ENCODE results near the gene CHKA. TPM values are rescaled to one million over a fixed set of nuclear protein-coding genes. Genes with fewer than 3 reads are reported as not detected.
A peak's percentile ranks its signal among the peaks of the same experiment; 100 is the strongest.

The CHKA gene
- total RNA-seq, 2 donors from 2014 or later, result 72.1 to 92.6 TPM

DNA sequence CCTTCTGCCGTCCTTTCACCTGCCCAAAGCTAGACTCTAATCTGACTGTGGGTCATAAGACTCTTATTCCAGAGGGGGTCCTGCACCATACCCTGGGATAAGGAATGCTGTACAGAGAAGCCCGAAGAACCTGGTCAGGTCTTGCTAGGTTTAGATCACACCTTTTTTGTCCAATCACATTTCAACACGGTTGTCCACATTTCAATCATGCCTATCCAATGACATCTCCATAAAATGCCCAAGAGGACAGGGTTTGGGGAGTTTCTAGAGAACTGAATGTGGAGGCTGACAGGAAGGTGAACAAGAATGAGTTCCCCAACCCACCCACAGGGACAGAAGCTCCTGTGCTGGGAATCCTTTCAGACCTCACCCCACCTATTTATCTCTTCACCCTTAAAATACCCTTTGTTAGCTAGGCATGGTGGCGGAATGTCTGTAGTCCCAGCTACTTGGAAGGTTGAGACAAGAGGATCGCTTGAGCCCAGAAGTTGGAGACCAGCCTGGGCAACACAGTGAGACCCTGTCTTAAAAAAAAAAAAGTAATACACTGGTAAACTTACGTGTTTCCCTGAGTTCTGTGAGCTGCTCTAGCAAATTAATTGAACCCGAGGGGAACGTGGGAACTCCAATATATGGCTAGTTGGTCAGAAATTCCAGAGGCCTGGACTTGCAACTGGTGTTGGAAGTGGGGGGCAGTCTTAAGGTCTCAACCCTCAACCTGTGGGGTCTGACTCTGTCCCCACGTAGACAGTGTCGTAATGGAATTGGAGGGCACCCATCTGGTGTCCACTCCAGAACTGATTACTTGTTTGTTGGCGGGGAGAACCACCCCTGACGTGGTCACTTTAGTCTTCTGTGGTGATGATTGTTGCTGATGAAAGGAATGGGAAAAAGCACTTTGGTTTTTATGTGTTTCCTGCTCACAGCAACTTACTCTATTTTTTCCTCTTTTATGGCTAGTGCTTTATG is 64.6 kb downstream of the CHKA start:
- WGBS, 2 donors, result 89 to 92% methylated on average over 12 of the region's 12 CpGs
- Histone ChIP-seq H3K4me1 (peaks cover 1% of the 10 kb centered on the region), H3K9me3 (no peaks in the 10 kb centered on the region), H3K4me3 (no peak overlapping the region), H3K36me3 (replicated peaks in 1 of 2; ENCODE audit: insufficient read depth in 1 of 2, low read depth in 2 of 2) (peaks cover 0 to 23% of the 10 kb centered on the region in 2 donors), H3K27me3 (no peaks in the 10 kb centered on the region), H3K27ac (no peak overlapping the region)
- intact Hi-C loops (cut with DNase I), result no loop called here
- TF ChIP-seq, protein P1, sequence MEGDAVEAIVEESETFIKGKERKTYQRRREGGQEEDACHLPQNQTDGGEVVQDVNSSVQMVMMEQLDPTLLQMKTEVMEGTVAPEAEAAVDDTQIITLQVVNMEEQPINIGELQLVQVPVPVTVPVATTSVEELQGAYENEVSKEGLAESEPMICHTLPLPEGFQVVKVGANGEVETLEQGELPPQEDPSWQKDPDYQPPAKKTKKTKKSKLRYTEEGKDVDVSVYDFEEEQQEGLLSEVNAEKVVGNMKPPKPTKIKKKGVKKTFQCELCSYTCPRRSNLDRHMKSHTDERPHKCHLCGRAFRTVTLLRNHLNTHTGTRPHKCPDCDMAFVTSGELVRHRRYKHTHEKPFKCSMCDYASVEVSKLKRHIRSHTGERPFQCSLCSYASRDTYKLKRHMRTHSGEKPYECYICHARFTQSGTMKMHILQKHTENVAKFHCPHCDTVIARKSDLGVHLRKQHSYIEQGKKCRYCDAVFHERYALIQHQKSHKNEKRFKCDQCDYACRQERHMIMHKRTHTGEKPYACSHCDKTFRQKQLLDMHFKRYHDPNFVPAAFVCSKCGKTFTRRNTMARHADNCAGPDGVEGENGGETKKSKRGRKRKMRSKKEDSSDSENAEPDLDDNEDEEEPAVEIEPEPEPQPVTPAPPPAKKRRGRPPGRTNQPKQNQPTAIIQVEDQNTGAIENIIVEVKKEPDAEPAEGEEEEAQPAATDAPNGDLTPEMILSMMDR (IDR thresholded peaks at IDR 0.05), result no peak
- TF ChIP-seq POLR2A (IDR thresholded peaks at IDR 0.05), result peak in 1 of 3 donors; percentile 3
- DNase-seq (no peak), ATAC-seq (no peak)

DNA sequence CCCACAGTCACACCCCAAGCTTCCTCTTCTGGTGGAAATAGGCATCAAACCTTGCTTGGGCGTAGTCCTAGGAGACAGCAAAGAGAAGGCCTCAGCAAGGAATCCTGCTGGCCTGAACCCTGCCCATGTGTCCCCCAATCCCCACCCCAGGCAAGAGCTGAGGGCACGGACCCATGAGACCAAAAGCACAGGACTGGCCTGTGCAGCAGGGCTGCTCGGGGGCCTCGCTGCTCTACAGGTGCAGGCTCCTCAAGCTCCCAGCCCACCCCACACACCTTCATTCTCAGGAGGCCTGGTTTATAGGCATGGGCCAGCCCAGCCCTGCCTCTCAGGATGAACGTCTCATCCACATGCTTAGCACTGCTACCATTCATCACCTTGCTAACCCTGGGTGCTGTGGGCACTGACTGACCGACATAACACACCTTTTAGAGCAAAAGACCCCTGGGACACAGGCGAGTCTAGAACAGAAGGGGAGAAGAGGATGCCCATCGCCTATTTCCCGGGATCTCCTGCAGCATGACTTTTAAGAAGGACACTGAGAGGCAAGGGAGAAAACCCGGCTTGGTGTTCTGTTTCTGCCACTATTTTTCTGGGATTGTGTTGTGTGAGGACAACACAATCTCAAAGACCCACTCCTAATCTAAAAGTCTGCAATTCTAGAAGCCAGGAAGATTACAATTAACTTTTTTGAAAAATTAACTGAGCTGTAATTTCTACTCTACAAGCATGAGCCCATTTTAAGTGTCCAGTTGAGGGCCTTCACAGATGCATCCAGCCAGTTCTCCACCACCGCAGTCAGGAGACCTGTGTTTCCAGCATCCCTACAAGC is 67.0 kb downstream of the CHKA start:
- no peak for ATAC-seq
- H3K36me3 ChIP-seq (replicated peaks in 1 of 2; ENCODE audit: insufficient read depth in 1 of 2, low read depth in 2 of 2), result peaks cover 0 to 18% of the 10 kb centered on the region in 2 donors
- TF ChIP-seq POLR2A (IDR thresholded peaks at IDR 0.05), result no peak
- TF ChIP-seq, protein P1 (IDR thresholded peaks at IDR 0.05), result no peak

DNA sequence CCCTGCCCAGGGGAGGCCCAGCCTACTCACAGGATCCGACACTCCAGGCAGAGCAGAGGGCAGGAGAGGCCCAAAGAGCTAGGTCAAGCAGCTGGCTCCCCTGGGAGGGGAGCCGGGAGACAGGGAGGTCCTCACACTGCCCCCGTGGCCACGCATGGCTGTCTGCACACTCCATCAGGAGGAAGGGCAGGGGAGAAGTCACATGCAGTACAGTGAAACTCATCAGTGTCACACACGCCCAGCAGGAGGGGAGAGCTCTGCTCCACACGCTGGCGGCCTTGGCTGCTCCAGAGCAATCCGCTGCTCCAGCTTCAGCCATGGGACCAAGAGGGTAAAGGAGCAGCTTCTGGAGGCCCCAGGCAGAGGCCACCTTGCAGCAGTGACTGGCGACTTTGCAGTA is 68.1 kb downstream of the CHKA start:
- H3K9me3 ChIP-seq, result no peaks in the 10 kb centered on the region
- no peaks in the 10 kb centered on the region for H3K27me3 ChIP-seq
- 56 to 63% methylated on average over 5 to 9 of the region's 9 CpGs for WGBS, 2 donors
- peaks cover 0 to 22% of the 10 kb centered on the region in 2 donors for H3K36me3 ChIP-seq (replicated peaks in 1 of 2; ENCODE audit: insufficient read depth in 1 of 2, low read depth in 2 of 2)
- peaks cover 26% of the 10 kb centered on the region for H3K4me1 ChIP-seq
- no peak for ATAC-seq
- intact Hi-C loops (cut with DNase I), result no loop called here
- H3K4me3 ChIP-seq, result no peak overlapping the region
- H3K27ac ChIP-seq, result peak overlapping the region in 1 of 4 donors; percentile 13
- peak in 3 of 4 donors; percentile 16 to 40 (median 33) for DNase-seq
- no peak for TF ChIP-seq POLR2A (IDR thresholded peaks at IDR 0.05)
- TF ChIP-seq, protein P1 (IDR thresholded peaks at IDR 0.05), result no peak

More for the DNA sequence above, 67.0 kb downstream of the CHKA start:
- no peaks in the 10 kb centered on the region for H3K9me3 ChIP-seq
- no peak for DNase-seq
- no peaks in the 10 kb centered on the region for H3K27me3 ChIP-seq
- intact Hi-C loops (cut with DNase I), result no loop called here
- 86 to 90% methylated on average over 8 to 11 of the region's 11 CpGs for WGBS, 2 donors
- H3K4me3 ChIP-seq, result no peak overlapping the region
- peaks cover 24% of the 10 kb centered on the region for H3K4me1 ChIP-seq
- no peak overlapping the region for H3K27ac ChIP-seq

DNA sequence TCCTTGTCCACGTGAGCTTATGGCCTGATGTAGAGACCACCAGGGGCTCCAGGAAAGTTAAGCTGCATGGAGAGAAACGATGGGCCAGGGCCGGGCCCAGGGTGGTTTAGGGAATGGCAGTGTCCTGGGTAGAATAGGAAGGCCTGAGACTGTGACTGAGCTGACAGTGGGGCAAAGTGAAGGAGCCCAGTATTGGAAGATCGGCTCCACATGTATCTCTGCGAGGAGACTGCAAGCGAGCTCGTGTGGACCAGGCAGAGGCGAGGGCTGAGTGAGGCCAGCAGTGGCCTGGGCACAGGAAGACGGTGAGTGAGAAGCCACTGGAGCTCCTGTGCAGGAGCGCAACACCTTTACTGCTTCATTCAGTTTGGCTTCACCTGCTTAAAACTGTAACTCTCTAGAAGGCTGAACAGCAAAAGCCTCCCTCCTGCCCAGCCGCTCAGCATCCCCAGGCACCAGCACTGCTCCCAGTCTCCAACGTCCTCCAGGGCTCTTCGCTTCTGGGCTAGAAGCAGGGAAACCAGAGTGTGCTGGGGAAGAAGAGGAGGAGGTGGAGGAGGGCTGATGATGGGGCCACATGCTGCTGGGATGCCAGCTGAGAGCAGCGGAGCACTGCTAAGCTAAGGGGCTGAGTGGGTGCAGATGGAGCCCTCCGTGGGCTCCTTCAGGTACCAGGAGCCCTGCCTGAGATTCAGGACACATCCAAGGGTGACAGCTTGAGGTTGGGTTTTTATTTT is 68.9 kb downstream of the CHKA start:
- peaks cover 27% of the 10 kb centered on the region for H3K4me1 ChIP-seq
- DNase-seq, result no peak
- TF ChIP-seq POLR2A (IDR thresholded peaks at IDR 0.05), result peak in 1 of 3 donors; percentile 2
- TF ChIP-seq, protein P1 (IDR thresholded peaks at IDR 0.05), result no peak
- 82 to 89% methylated on average over 15 of the region's 15 CpGs for WGBS, 2 donors
- H3K4me3 ChIP-seq, result no peak overlapping the region
- H3K9me3 ChIP-seq, result no peaks in the 10 kb centered on the region
- H3K27ac ChIP-seq, result peak overlapping the region in 2 of 4 donors; percentile 65 to 72
- no peak for ATAC-seq
- H3K27me3 ChIP-seq, result no peaks in the 10 kb centered on the region
- intact Hi-C loops (cut with DNase I), result no loop called here
- peaks cover 0 to 19% of the 10 kb centered on the region in 2 donors for H3K36me3 ChIP-seq (replicated peaks in 1 of 2; ENCODE audit: insufficient read depth in 1 of 2, low read depth in 2 of 2)

All from body of pancreas (tissue), 4 donors.